GM18907 (cell line): ENCODE data around the gene TRIM33.
"Not testable (repeated sequence)": the region's sequence is repeated elsewhere in the genome, so short reads cannot be mapped to it uniquely, and the experiment has no call there.

Experiments used
- ATAC-seq: cut with Tn5 transposase; IDR thresholded peaks from one replicate; pipeline ENCODE4 v1.9.1; 2021; ENCODE audit warnings: mild to moderate bottlenecking, moderate library complexity; ENCODE audit not compliant: unreplicated experiment

Gene TRIM33

GRCh38 chr1:114428083-114428754, 82.8 kb downstream of the TRIM33 start:
- no peak for ATAC-seq

GRCh38 chr1:114427612-114428011, 83.4 kb downstream of the TRIM33 start:
- no peak for ATAC-seq

GRCh38 chr1:114423455-114423854, 87.5 kb downstream of the TRIM33 start:
- no peak for ATAC-seq

GRCh38 chr1:114418948-114419347, 92.1 kb downstream of the TRIM33 start:
- not testable (repeated sequence) for ATAC-seq

GRCh38 chr1:114397601-114398000, 113.4 kb downstream of the TRIM33 start:
- ATAC-seq = no peak

GRCh38 chr1:114395863-114396262, 115.1 kb downstream of the TRIM33 start:
- no peak for ATAC-seq

GRCh38 chr1:114390960-114391359, 120.0 kb downstream of the TRIM33 start:
- no peak for ATAC-seq

- no peak for ATAC-seq
These were observed 120.6 kb downstream of the TRIM33 start for GRCh38 chr1:114390361-114390760.

- ATAC-seq = no peak
These were observed 122.5 kb downstream of the TRIM33 start for GRCh38 chr1:114388432-114389003.

GRCh38 chr1:114387585-114387984, 123.4 kb downstream of the TRIM33 start:
- ATAC-seq = not testable (repeated sequence)

GRCh38 chr1:114387010-114387360, 124.0 kb downstream of the TRIM33 start:
- no peak for ATAC-seq

- no peak for ATAC-seq
These were observed 124.6 kb downstream of the TRIM33 start for GRCh38 chr1:114386129-114387009.

- ATAC-seq = no peak
These were observed 126.1 kb downstream of the TRIM33 start for GRCh38 chr1:114384922-114385321.

- no peak for ATAC-seq
These were observed 131.0 kb downstream of the TRIM33 start for GRCh38 chr1:114379987-114380386.

- ATAC-seq = no peak
These were observed 131.6 kb downstream of the TRIM33 start for GRCh38 chr1:114379358-114379757.

GRCh38 chr1:114377356-114377755, 133.6 kb downstream of the TRIM33 start:
- no peak for ATAC-seq

- ATAC-seq = no peak
These were observed 141.1 kb downstream of the TRIM33 start for GRCh38 chr1:114369930-114370329.

- ATAC-seq = not testable (repeated sequence)
These were observed 141.6 kb downstream of the TRIM33 start for GRCh38 chr1:114369266-114369919.

- ATAC-seq = no peak
These were observed 142.3 kb downstream of the TRIM33 start for GRCh38 chr1:114368560-114369255.

GRCh38 chr1:114367810-114368209, 143.2 kb downstream of the TRIM33 start:
- ATAC-seq = no peak

GRCh38 chr1:114363230-114363629, 147.8 kb downstream of the TRIM33 start:
- not testable (repeated sequence) for ATAC-seq
